ENCODE results near the gene DPP6. TPM values are rescaled to one million over a fixed set of nuclear protein-coding genes. Genes with fewer than 3 reads are reported as not detected.

DPP6 gene
- total RNA-seq, 4 donors from 2014 or later, result 0.30 to 11.8 (median 10.7) TPM

GRCh38 chr7:154729056-154729455, 676.9 kb downstream of the DPP6 start:
- DNase-seq (ENCODE audit: low spot score in 2 of 2), result no peak
- Histone ChIP-seq H3K27ac (no peak overlapping the region), H3K27me3 (no peaks in the 10 kb centered on the region), H3K9me3 (peaks cover 14% of the 10 kb centered on the region), H3K4me3 (no peak overlapping the region), H3K36me3 (no peaks in the 10 kb centered on the region), H3K4me1 (no peaks in the 10 kb centered on the region)
- 31% methylated on average over 3 of the region's 3 CpGs for WGBS
- TF ChIP-seq EP300 (IDR thresholded peaks at IDR 0.05), result no peak
- TF ChIP-seq POLR2A (IDR thresholded peaks at IDR 0.05), result no peak

- H3K4me3 ChIP-seq, result no peak overlapping the region
- no peaks in the 10 kb centered on the region for H3K36me3 ChIP-seq
- H3K9me3 ChIP-seq, result peaks cover 4% of the 10 kb centered on the region
- no peaks in the 10 kb centered on the region for H3K4me1 ChIP-seq
- whole genome bisulfite sequencing, result 82% methylated on average over 3 of the region's 3 CpGs
- DNase-seq (ENCODE audit: low spot score in 2 of 2), result no peak
- TF ChIP-seq POLR2AphosphoS5 (IDR thresholded peaks at IDR 0.05), result no peak
- TF ChIP-seq EP300 (IDR thresholded peaks at IDR 0.05), result no peak
- TF ChIP-seq POLR2A (IDR thresholded peaks at IDR 0.05), result no peak
- TF ChIP-seq CTCF (IDR thresholded peaks at IDR 0.05), result no peak
- H3K27me3 ChIP-seq, result no peaks in the 10 kb centered on the region
- no peak overlapping the region for H3K27ac ChIP-seq
Observed at GRCh38 chr7:154735766-154736165, 683.6 kb downstream of the DPP6 start.

- no peak overlapping the region for H3K4me3 ChIP-seq
- no peaks in the 10 kb centered on the region for H3K27me3 ChIP-seq
- no peaks in the 10 kb centered on the region for H3K36me3 ChIP-seq
- DNase-seq (ENCODE audit: low spot score in 2 of 2), result no peak
- H3K27ac ChIP-seq, result no peak overlapping the region
- peaks cover 4% of the 10 kb centered on the region for H3K9me3 ChIP-seq
- TF ChIP-seq CTCF (IDR thresholded peaks at IDR 0.05) (no peak), EP300 (IDR thresholded peaks at IDR 0.05) (no peak), POLR2A (IDR thresholded peaks at IDR 0.05) (no peak), POLR2AphosphoS5 (IDR thresholded peaks at IDR 0.05) (no peak)
- WGBS, result 65% methylated on average over 3 of the region's 3 CpGs
- H3K4me1 ChIP-seq, result no peaks in the 10 kb centered on the region
Observed at GRCh38 chr7:154736389-154736788, 684.2 kb downstream of the DPP6 start.

GRCh38 chr7:154738216-154738615, 686.0 kb downstream of the DPP6 start:
- Histone ChIP-seq H3K36me3 (no peaks in the 10 kb centered on the region), H3K27me3 (no peaks in the 10 kb centered on the region), H3K4me3 (no peak overlapping the region), H3K27ac (no peak overlapping the region), H3K9me3 (no peaks in the 10 kb centered on the region), H3K4me1 (no peaks in the 10 kb centered on the region)
- WGBS, result 74% methylated on average over 5 of the region's 5 CpGs
- no peak for TF ChIP-seq CTCF (IDR thresholded peaks at IDR 0.05)
- DNase-seq (ENCODE audit: low spot score in 2 of 2), result no peak

GRCh38 chr7:154741131-154741530, 688.9 kb downstream of the DPP6 start:
- H3K9me3 ChIP-seq, result no peaks in the 10 kb centered on the region
- no peak overlapping the region for H3K27ac ChIP-seq
- no peak for TF ChIP-seq POLR2AphosphoS5 (IDR thresholded peaks at IDR 0.05)
- DNase-seq (ENCODE audit: low spot score in 2 of 2), result no peak
- no peak overlapping the region for H3K4me3 ChIP-seq
- H3K4me1 ChIP-seq, result no peaks in the 10 kb centered on the region
- no peaks in the 10 kb centered on the region for H3K36me3 ChIP-seq
- WGBS, result 73% methylated on average over 6 of the region's 6 CpGs
- H3K27me3 ChIP-seq, result no peaks in the 10 kb centered on the region

- 77% methylated on average over 5 of the region's 5 CpGs for WGBS
- Histone ChIP-seq H3K27me3 (no peaks in the 10 kb centered on the region), H3K4me1 (no peaks in the 10 kb centered on the region), H3K9me3 (peaks cover 3% of the 10 kb centered on the region), H3K36me3 (no peaks in the 10 kb centered on the region), H3K4me3 (no peak overlapping the region), H3K27ac (no peak overlapping the region)
- no peak for TF ChIP-seq POLR2AphosphoS5 (IDR thresholded peaks at IDR 0.05)
- no peak for DNase-seq (ENCODE audit: low spot score in 2 of 2)
Observed at GRCh38 chr7:154743206-154743605, 691.0 kb downstream of the DPP6 start.

GRCh38 chr7:154744256-154744860, 692.2 kb downstream of the DPP6 start:
- WGBS, result 23% methylated on average over 15 of the region's 15 CpGs
- no peak for DNase-seq (ENCODE audit: low spot score in 2 of 2)
- H3K4me1 ChIP-seq, result no peaks in the 10 kb centered on the region
- H3K27me3 ChIP-seq, result no peaks in the 10 kb centered on the region
- no peak overlapping the region for H3K4me3 ChIP-seq
- TF ChIP-seq CTCF (IDR thresholded peaks at IDR 0.05), result peak in 1 of 2 donors; percentile 31
- TF ChIP-seq POLR2A (IDR thresholded peaks at IDR 0.05), result no peak
- no peaks in the 10 kb centered on the region for H3K36me3 ChIP-seq
- H3K9me3 ChIP-seq, result peaks cover 3% of the 10 kb centered on the region
- no peak overlapping the region for H3K27ac ChIP-seq
